Endothelial cell (in vitro differentiated cells): Measurements from ENCODE around the gene NAV2. TPM values are rescaled to one million over a fixed set of nuclear protein-coding genes. Genes with fewer than 3 reads are reported as not detected.

Experiments
- DNase-seq: peaks from one replicate; pipeline ENCODE4 v3.0.0; 2021; ENCODE audit warnings: low spot score
- H3K27ac Mint-ChIP-seq: one replicate; pipeline ENCODE4 v1.8.0; 2021; ENCODE audit warnings: mixed read lengths, inconsistent platforms; ENCODE audit not compliant: unreplicated experiment
- H3K27me3 Mint-ChIP-seq: one replicate; pipeline ENCODE4 v1.8.0; 2021; ENCODE audit warnings: mild to moderate bottlenecking, moderate library complexity, mixed read lengths, inconsistent platforms; ENCODE audit not compliant: unreplicated experiment
- H3K36me3 Mint-ChIP-seq: one replicate; pipeline ENCODE4 v1.8.0; 2021; ENCODE audit warnings: mild to moderate bottlenecking, low read depth, mixed read lengths, inconsistent platforms; ENCODE audit not compliant: unreplicated experiment
- H3K4me1 Mint-ChIP-seq: one replicate; pipeline ENCODE4 v1.8.0; 2021; ENCODE audit warnings: mild to moderate bottlenecking, mixed read lengths, inconsistent platforms; ENCODE audit not compliant: unreplicated experiment
- H3K4me3 Mint-ChIP-seq: one replicate; pipeline ENCODE4 v1.8.0; 2021; ENCODE audit warnings: mild to moderate bottlenecking, mixed read lengths, inconsistent platforms; ENCODE audit not compliant: unreplicated experiment
- H3K9me3 Mint-ChIP-seq: one replicate; pipeline ENCODE4 v1.8.0; 2021; ENCODE audit warnings: mixed read lengths, inconsistent platforms; ENCODE audit not compliant: unreplicated experiment
- total RNA-seq: library from RNA; stranded (reverse); fragmentation: NEBNext Ultra II Directional; extraction: Animal tissue kit (Norgen Biotek cat#: 25700); gene quantifications from one replicate; pipeline ENCODE4 v1.2.1, GENCODE V29; 2021; ENCODE audit not compliant: unreplicated experiment
- TF ChIP-seq, protein P1 (sequence below): fragments of 200-600 bp; sonication (generic); IDR thresholded peaks from one replicate; pipeline ENCODE4 v1.5.0; 2021; ENCODE audit warnings: antibody characterized with exemption; ENCODE audit not compliant: unreplicated experiment

NAV2 gene
- total RNA-seq, 1 donor from 2014 or later = 15.6 TPM

DNA sequence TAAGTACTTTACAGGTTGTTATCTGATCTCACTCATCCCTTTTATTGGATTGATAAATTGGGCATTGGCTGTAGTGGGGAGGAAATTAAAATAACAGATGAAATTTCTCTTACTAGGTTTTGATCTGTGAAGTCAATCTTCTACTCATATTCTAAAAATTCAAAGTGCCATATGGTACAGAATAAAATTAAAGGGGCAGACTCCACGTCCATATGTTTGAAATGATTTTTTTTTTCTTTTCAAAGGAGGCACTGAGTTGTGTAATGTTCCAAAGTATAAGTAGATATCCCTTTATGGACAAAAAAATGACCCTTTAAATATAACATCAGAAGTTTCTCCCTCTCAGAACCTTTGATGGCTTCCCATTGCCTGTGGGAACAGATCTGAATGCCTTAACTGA is 240.3 kb downstream of the NAV2 start:
- no peak overlapping the region for H3K4me3 Mint-ChIP-seq
- TF ChIP-seq, protein P1, sequence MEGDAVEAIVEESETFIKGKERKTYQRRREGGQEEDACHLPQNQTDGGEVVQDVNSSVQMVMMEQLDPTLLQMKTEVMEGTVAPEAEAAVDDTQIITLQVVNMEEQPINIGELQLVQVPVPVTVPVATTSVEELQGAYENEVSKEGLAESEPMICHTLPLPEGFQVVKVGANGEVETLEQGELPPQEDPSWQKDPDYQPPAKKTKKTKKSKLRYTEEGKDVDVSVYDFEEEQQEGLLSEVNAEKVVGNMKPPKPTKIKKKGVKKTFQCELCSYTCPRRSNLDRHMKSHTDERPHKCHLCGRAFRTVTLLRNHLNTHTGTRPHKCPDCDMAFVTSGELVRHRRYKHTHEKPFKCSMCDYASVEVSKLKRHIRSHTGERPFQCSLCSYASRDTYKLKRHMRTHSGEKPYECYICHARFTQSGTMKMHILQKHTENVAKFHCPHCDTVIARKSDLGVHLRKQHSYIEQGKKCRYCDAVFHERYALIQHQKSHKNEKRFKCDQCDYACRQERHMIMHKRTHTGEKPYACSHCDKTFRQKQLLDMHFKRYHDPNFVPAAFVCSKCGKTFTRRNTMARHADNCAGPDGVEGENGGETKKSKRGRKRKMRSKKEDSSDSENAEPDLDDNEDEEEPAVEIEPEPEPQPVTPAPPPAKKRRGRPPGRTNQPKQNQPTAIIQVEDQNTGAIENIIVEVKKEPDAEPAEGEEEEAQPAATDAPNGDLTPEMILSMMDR = no peak
- no peak for DNase-seq
- H3K4me1 Mint-ChIP-seq = peaks cover 35% of the 10 kb centered on the region
- no peaks in the 10 kb centered on the region for H3K9me3 Mint-ChIP-seq
- H3K27me3 Mint-ChIP-seq = peaks cover 2% of the 10 kb centered on the region
- H3K36me3 Mint-ChIP-seq = no peaks in the 10 kb centered on the region
- H3K27ac Mint-ChIP-seq = peak overlapping the region; percentile 91

DNA sequence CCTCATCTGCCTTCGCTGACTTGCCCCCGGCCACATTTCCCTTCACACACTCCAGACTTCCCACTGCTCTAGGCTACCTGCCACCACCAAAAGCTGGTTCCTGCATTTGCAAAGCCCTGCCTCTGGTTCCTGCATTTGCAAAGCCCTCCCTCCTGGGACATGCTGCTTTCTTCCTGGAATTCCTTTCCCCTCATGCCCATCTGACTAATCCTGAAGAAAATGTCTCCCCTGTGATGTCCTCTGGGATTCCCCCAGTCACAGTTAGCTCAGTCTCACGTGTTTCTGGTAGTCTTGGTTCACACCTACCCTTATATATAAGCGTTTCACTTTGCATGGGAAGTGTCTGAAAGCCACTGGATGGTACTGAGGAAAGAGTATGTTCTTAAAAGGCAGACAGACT is 240.7 kb downstream of the NAV2 start:
- peak; percentile 30 for DNase-seq
- H3K27ac Mint-ChIP-seq = peak overlapping the region; percentile 91

DNA sequence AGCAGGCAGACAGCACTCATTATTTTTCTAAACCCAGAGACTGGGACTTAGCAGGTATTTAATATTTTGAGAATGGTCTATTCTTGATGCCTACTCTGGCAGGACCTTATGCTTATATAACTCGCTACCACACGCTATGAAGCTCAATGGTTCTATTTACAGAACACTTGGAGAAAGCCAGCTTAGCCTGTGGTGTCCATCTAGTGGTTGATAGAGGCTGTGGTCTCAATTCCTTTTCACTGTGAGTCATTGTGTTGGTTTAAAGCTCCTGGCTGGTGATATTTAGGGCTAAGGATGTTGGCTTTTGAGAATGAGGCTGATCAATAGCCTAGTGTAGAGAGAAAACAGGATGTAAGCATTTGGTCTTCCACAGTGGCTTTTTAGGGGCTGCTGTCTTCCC is 241.3 kb downstream of the NAV2 start:
- peak overlapping the region; percentile 38 for H3K4me3 Mint-ChIP-seq
- TF ChIP-seq, protein P1 = peak; percentile 39
- peaks cover 43% of the 10 kb centered on the region for H3K4me1 Mint-ChIP-seq

More for the DNA sequence above, 240.7 kb downstream of the NAV2 start:
- Mint-ChIP-seq H3K9me3 (no peaks in the 10 kb centered on the region), H3K27me3 (peaks cover 4% of the 10 kb centered on the region), H3K4me1 (peaks cover 38% of the 10 kb centered on the region), H3K4me3 (no peak overlapping the region), H3K36me3 (no peaks in the 10 kb centered on the region)
- TF ChIP-seq, protein P1 = no peak

DNA sequence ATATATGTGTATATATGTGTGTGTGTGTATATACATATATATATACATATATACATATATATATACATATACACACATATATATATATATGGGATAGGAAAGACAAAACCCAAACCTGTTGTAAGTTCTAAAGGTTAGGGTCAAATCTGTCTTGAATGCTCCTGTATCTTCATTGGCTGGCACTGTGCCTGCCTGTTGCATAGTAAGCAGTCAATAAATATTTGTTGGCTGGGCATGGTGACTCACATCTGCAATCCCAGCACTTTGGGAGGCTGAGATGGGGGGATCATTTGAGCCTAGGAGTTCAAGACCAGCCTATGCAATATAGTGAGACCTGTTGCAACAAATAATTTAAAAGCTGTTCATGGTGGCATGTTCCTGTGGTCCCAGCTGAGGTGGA is 242.3 kb downstream of the NAV2 start:
- no peak for DNase-seq
- TF ChIP-seq, protein P1 = no peak
- no peak overlapping the region for H3K27ac Mint-ChIP-seq
- H3K4me1 Mint-ChIP-seq = peaks cover 43% of the 10 kb centered on the region
- H3K27me3 Mint-ChIP-seq = peaks cover 2% of the 10 kb centered on the region
- H3K36me3 Mint-ChIP-seq = no peaks in the 10 kb centered on the region
- H3K4me3 Mint-ChIP-seq = no peak overlapping the region
- H3K9me3 Mint-ChIP-seq = no peaks in the 10 kb centered on the region

More for the DNA sequence above, 241.3 kb downstream of the NAV2 start:
- Mint-ChIP-seq H3K9me3 (no peaks in the 10 kb centered on the region), H3K36me3 (no peaks in the 10 kb centered on the region), H3K27me3 (peaks cover 2% of the 10 kb centered on the region), H3K27ac (peak overlapping the region; percentile 91)
- DNase-seq = peak; percentile 19

DNA sequence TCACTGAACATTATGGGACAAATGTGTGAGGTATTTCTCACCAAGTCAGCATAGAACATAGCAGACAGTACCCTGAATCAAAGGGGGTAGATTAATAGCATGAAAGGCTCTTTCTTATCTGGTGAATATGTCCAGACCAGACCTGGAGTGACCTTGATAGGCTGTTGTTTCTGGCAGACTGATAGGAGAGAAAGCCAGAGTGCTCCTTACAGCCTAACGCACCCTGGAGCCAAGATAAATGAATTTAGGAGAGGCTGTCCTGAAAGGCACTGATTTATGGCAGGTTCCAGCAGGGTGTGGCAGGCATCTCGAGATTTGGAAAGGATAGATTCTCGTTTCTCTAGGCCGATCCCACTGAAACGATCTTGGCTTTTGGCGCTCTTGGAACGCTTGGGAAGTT is 243.0 kb downstream of the NAV2 start:
- TF ChIP-seq, protein P1 = no peak
- no peaks in the 10 kb centered on the region for H3K9me3 Mint-ChIP-seq
- H3K4me3 Mint-ChIP-seq = no peak overlapping the region
- no peak for DNase-seq
- peaks cover 2% of the 10 kb centered on the region for H3K27me3 Mint-ChIP-seq
- H3K4me1 Mint-ChIP-seq = peaks cover 43% of the 10 kb centered on the region
- H3K27ac Mint-ChIP-seq = no peak overlapping the region
- H3K36me3 Mint-ChIP-seq = no peaks in the 10 kb centered on the region
